ENCODE data around the gene PATE3. TPM values are rescaled to one million over a fixed set of nuclear protein-coding genes. Genes with fewer than 3 reads are reported as not detected.

PATE3 gene
- total RNA-seq, 1 donor from 2014 or later: not detected

- Histone ChIP-seq H3K9me3 (no peaks in the 10 kb centered on the region), H3K27ac (no peak overlapping the region), H3K4me1 (no peaks in the 10 kb centered on the region), H3K4me3 (no peak overlapping the region), H3K36me3 (no peaks in the 10 kb centered on the region), H3K27me3 (no peaks in the 10 kb centered on the region)
- TF ChIP-seq, protein P1, sequence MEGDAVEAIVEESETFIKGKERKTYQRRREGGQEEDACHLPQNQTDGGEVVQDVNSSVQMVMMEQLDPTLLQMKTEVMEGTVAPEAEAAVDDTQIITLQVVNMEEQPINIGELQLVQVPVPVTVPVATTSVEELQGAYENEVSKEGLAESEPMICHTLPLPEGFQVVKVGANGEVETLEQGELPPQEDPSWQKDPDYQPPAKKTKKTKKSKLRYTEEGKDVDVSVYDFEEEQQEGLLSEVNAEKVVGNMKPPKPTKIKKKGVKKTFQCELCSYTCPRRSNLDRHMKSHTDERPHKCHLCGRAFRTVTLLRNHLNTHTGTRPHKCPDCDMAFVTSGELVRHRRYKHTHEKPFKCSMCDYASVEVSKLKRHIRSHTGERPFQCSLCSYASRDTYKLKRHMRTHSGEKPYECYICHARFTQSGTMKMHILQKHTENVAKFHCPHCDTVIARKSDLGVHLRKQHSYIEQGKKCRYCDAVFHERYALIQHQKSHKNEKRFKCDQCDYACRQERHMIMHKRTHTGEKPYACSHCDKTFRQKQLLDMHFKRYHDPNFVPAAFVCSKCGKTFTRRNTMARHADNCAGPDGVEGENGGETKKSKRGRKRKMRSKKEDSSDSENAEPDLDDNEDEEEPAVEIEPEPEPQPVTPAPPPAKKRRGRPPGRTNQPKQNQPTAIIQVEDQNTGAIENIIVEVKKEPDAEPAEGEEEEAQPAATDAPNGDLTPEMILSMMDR (IDR thresholded peaks at IDR 0.05): no peak
- DNase-seq (no peak), ATAC-seq (no peak)
- intact Hi-C loops (cut with DNase I): no loop called here
Observed at GRCh38 chr11:125762445-125762844, 25.5 kb upstream of the PATE3 start.

GRCh38 chr11:125763483-125763882, 24.4 kb upstream of the PATE3 start:
- TF ChIP-seq, protein P1 (IDR thresholded peaks at IDR 0.05): no peak
- intact Hi-C loops (cut with DNase I): no loop called here
- Histone ChIP-seq H3K27me3 (no peaks in the 10 kb centered on the region), H3K9me3 (no peaks in the 10 kb centered on the region), H3K4me3 (no peak overlapping the region), H3K4me1 (no peaks in the 10 kb centered on the region), H3K36me3 (no peaks in the 10 kb centered on the region), H3K27ac (no peak overlapping the region)
- no peak for DNase-seq
- ATAC-seq: no peak

DNA sequence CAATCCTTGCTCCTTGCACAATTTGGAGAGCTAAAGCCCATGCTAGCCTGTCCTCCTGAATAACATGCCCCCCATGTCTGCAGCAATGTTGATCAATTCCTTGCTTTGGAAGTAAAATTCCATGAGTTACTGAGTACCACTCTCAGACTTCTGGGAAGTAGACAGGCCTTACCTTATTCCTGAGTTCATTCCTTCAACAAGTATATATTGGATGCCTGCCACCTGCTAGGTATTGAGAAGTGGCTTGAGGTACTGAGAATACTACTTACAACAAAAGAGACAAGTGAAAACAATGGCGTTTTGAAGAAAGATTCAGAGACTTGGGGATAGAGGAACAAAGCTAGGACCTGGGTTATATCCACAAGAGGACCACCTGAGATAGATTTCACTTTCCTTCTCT, 21.7 kb upstream of the PATE3 start:
- Histone ChIP-seq H3K4me1 (no peaks in the 10 kb centered on the region), H3K4me3 (no peak overlapping the region), H3K27ac (no peak overlapping the region), H3K36me3 (no peaks in the 10 kb centered on the region), H3K27me3 (no peaks in the 10 kb centered on the region), H3K9me3 (no peaks in the 10 kb centered on the region)
- TF ChIP-seq, protein P1 (IDR thresholded peaks at IDR 0.05): no peak
- intact Hi-C loops (cut with DNase I): no loop called here
- no peak for DNase-seq
- peak; percentile 58 for ATAC-seq

- H3K9me3 ChIP-seq: no peaks in the 10 kb centered on the region
- no peaks in the 10 kb centered on the region for H3K4me1 ChIP-seq
- TF ChIP-seq, protein P1 (IDR thresholded peaks at IDR 0.05): no peak
- H3K36me3 ChIP-seq: no peaks in the 10 kb centered on the region
- no peak overlapping the region for H3K4me3 ChIP-seq
- H3K27ac ChIP-seq: no peak overlapping the region
- intact Hi-C loops (cut with DNase I): no loop called here
- H3K27me3 ChIP-seq: no peaks in the 10 kb centered on the region
- ATAC-seq (no peak), DNase-seq (no peak)
Observed at GRCh38 chr11:125768336-125769046, 19.4 kb upstream of the PATE3 start.

- Histone ChIP-seq H3K36me3 (no peaks in the 10 kb centered on the region), H3K4me3 (no peak overlapping the region), H3K9me3 (no peaks in the 10 kb centered on the region), H3K4me1 (no peaks in the 10 kb centered on the region), H3K27ac (no peak overlapping the region), H3K27me3 (no peaks in the 10 kb centered on the region)
- ATAC-seq (no peak), DNase-seq (no peak)
- TF ChIP-seq, protein P1 (IDR thresholded peaks at IDR 0.05): no peak
- intact Hi-C loops (cut with DNase I): no loop called here
Observed at GRCh38 chr11:125770583-125770982, 17.3 kb upstream of the PATE3 start.

Data from upper lobe of right lung (tissue), 1 donor.